ENCODE data around the gene ROBO1. TPM values are rescaled to one million over a fixed set of nuclear protein-coding genes. Genes with fewer than 3 reads are reported as not detected.

Gene ROBO1
- total and polyA plus RNA-seq, 2 of the 8 experiments (the other 6 are each of a cell fraction or from before 2014, with no cell fraction given): 51.4 to 91.0 TPM

DNA sequence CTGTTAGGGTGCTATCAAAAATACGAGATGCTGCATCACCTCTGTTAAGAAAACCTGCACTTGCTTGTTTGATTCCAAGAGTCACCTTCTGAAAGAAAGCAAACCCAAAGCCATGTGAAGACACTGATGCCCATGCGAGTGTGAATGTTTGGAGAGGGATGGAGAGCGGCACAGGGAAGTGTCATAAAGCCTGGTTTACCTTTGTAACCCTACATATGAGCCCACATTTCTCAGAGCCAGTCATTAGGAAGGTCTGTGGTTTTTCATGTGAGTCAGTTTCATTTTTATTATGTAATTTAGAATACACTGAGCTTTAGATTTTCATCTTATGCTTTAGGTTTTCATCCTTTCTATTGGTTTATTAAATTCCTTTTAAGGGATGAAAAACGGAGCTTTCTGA lies 896.8 kb downstream of the ROBO1 start:
- H4K91ac ChIP-seq (replicated peaks; ENCODE audit: insufficient read length, low read length): no peak overlapping the region
- peaks cover 0 to 1% (median 0%) of the 10 kb centered on the region in 4 experiments; a peak in 1 of 7 replicates for H3K27me3 ChIP-seq (replicated peaks in 1 of 4; ENCODE audit: control insufficient read depth in 3 of 4, extremely low read depth in 1 of 4, insufficient read depth in 3 of 4, low read length in 3 of 4)
- H3K4me1 ChIP-seq (replicated peaks in 1 of 4; ENCODE audit: control insufficient read depth in 3 of 4, insufficient read depth in 4 of 4, low read length in 3 of 4): peaks cover 0 to 15% (median 6%) of the 10 kb centered on the region in 4 experiments; a peak in 5 of 7 replicates
- H3K36me3 ChIP-seq (ENCODE audit: control insufficient read depth in 2 of 4, insufficient read depth in 4 of 4, low read length in 3 of 4): no peaks in the 10 kb centered on the region
- no peak overlapping the region for H2BK15ac ChIP-seq (ENCODE audit: low read length)
- ChIA-PET POLR2A (ENCODE audit: partially characterized antibody) (no interaction called here), CTCF (ENCODE audit: partially characterized antibody) (interaction anchor here (0.8 to 1.1 kb wide), 2 partner anchors 15 to 215 kb away, joined by 3 read pairs; no protein-coding TSS in a partner anchor)
- H3K23me2 ChIP-seq (ENCODE audit: low read depth, low read length): no peaks in the 10 kb centered on the region
- H2BK5ac ChIP-seq (ENCODE audit: low read depth, low read length): no peak overlapping the region
- no peaks in the 10 kb centered on the region for H3K9me3 ChIP-seq (ENCODE audit: insufficient read depth in 2 of 2, low read depth in 1 of 2, low read length in 1 of 2)
- peaks cover 0 to 36% of the 10 kb centered on the region in 2 experiments; a peak in 2 of 4 replicates for H3K79me2 ChIP-seq (ENCODE audit: control insufficient read depth in 1 of 2, insufficient read depth in 2 of 2, low read length in 2 of 2)
- no peak overlapping the region for H2BK20ac ChIP-seq (ENCODE audit: low read length)
- no peaks in the 10 kb centered on the region for H3K79me1 ChIP-seq (ENCODE audit: low read depth, low read length)
- WGBS, 2 experiments (ENCODE audit: extremely low coverage in 1 of 2, insufficient coverage in 1 of 2, insufficient read length in 1 of 2, insufficient replicate concordance in 2 of 2, low coverage in 1 of 2, low lambda C conversion rate in 2 of 2, missing lambda C conversion rate in 1 of 2): 80% methylated on average over 4 of the region's 4 CpGs; no CpG with 5 or more reads in 1 of the 2 experiments
- no peak overlapping the region for H3K23ac ChIP-seq (ENCODE audit: insufficient read length)
- no peak overlapping the region for H3K9ac ChIP-seq (replicated peaks in 1 of 4; ENCODE audit: extremely low read depth in 1 of 4, low read depth in 3 of 4, low read length in 3 of 4)
- no peak for DNase-seq (ENCODE audit: low read depth in 1 of 2, low spot score in 2 of 2)
- no peak overlapping the region for H3K4me2 ChIP-seq (ENCODE audit: insufficient read depth in 1 of 2, low read depth in 2 of 2, low read length in 2 of 2)
- H3K14ac ChIP-seq (ENCODE audit: insufficient read length): no peak overlapping the region
- H4K8ac ChIP-seq (ENCODE audit: extremely low read depth, insufficient read depth, low read length): no peak overlapping the region
- no peak overlapping the region for H3K56ac ChIP-seq (replicated peaks; ENCODE audit: insufficient read length, low read depth, low read length)
- no peak for FAIRE-seq
- no peaks in the 10 kb centered on the region for H4K20me1 ChIP-seq (replicated peaks in 1 of 2; ENCODE audit: control insufficient read depth in 1 of 2, insufficient read depth in 2 of 2, low read length in 2 of 2)
- H3K27ac ChIP-seq (ENCODE audit: low read depth, low read length): no peak overlapping the region
- no peak overlapping the region for H2BK120ac ChIP-seq (replicated peaks; ENCODE audit: low read depth, low read length)
- no peak overlapping the region for H3K18ac ChIP-seq (ENCODE audit: extremely low read depth, low read length)
- no peak overlapping the region for H3K4me3 ChIP-seq (ENCODE audit: extremely low read depth in 1 of 4, insufficient read depth in 2 of 4, low read depth in 3 of 4, low read length in 4 of 4)
- no peak overlapping the region for H2AK5ac ChIP-seq (ENCODE audit: low read depth, low read length)
- no peak overlapping the region for H4K5ac ChIP-seq (ENCODE audit: insufficient read length, low read depth, low read length)
- no peak overlapping the region for H2AFZ ChIP-seq (ENCODE audit: low read length)
- H2BK12ac ChIP-seq (ENCODE audit: low read depth, low read length): no peak overlapping the region
- no peak overlapping the region for H3K4ac ChIP-seq (replicated peaks; ENCODE audit: insufficient read length, low read depth, low read length)
- TF ChIP-seq HDAC6 (IDR thresholded peaks at IDR 0.05; ENCODE audit: low read depth, low read length) (no peak), EZH2 (IDR thresholded peaks at IDR 0.05; ENCODE audit: low read depth, low read length, severe bottlenecking) (no peak), TCF12 (IDR thresholded peaks at IDR 0.05; ENCODE audit: low read depth, low read length) (no peak), CBX5 (IDR thresholded peaks at IDR 0.05; ENCODE audit: low read depth, low read length) (no peak), MAFK (IDR thresholded peaks at IDR 0.05; ENCODE audit: low read depth, low read length) (no peak), GABPA (IDR thresholded peaks at IDR 0.05; ENCODE audit: borderline replicate concordance, insufficient read depth, low read length) (no peak), KDM1A (IDR thresholded peaks at IDR 0.05; ENCODE audit: borderline replicate concordance, low read length) (no peak), PHF8 (conservative IDR thresholded peaks at IDR 0.05; ENCODE audit: low read depth, low read length) (no peak), ZNF274 (IDR thresholded peaks at IDR 0.05; ENCODE audit: borderline replicate concordance, extremely low read depth, low read length) (no peak)
- TF ChIP-seq, protein P1, sequence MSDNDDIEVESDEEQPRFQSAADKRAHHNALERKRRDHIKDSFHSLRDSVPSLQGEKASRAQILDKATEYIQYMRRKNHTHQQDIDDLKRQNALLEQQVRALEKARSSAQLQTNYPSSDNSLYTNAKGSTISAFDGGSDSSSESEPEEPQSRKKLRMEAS (IDR thresholded peaks at IDR 0.05): no peak
- TF ChIP-seq, protein P2, sequence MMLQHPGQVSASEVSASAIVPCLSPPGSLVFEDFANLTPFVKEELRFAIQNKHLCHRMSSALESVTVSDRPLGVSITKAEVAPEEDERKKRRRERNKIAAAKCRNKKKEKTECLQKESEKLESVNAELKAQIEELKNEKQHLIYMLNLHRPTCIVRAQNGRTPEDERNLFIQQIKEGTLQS (IDR thresholded peaks at IDR 0.05; ENCODE audit: insufficient read depth, low read depth, low read length): no peak
- TF ChIP-seq, protein P3, sequence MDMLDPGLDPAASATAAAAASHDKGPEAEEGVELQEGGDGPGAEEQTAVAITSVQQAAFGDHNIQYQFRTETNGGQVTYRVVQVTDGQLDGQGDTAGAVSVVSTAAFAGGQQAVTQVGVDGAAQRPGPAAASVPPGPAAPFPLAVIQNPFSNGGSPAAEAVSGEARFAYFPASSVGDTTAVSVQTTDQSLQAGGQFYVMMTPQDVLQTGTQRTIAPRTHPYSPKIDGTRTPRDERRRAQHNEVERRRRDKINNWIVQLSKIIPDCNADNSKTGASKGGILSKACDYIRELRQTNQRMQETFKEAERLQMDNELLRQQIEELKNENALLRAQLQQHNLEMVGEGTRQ (IDR thresholded peaks at IDR 0.05; ENCODE audit: low read length): no peak
